ENCODE results near the gene NTRK2.

DNA sequence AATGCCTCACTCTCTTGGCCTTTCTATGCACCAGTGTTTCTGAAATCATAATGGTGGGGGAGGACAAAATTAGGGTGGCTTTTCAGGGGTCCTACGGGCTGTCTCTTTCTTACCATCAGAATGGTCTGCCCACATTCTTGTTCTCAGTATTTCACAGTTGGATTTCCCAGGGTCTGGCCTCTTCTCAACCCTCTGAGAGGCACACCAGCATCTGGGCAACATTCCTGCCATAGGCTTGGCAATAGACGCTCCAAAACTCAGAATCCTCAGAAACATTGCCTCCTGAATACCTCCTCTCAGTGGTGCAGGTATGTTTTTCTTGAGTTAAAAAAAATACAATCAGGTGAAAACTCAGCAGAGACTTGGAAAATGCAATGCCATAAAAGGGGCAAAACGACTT is 358.3 kb downstream of the NTRK2 start:
- TF ChIP-seq CTCF (IDR thresholded peaks at IDR 0.05) (no peak), POLR2A (IDR thresholded peaks at IDR 0.05) (no peak)

Data from gastroesophageal sphincter (tissue), 3 donors.